PC-9 (cell line): ENCODE data around the gene COL5A2. TPM values are rescaled to one million over a fixed set of nuclear protein-coding genes. Genes with fewer than 3 reads are reported as not detected.
A peak's percentile ranks its signal among the peaks of the same experiment; 100 is the strongest.

Experiments used
- BruUV-seq: library from RNA; stranded (reverse); fragments of 400-500 nt; replicated peaks from 2 replicates; lab custom pipeline; 2021; lab: Mats Ljungman, UMichigan
- CTCF ChIA-PET: fragments of 300-600 bp; sonication (Branson Sonifier 250); formaldehyde crosslinking; loops from one replicate; lab custom pipeline; 2022; ENCODE audit warnings: antibody characterized with exemption; lab: Charles Lee
- POLR2A ChIA-PET: fragments of 300-600 bp; sonication (Branson Sonifier 250); formaldehyde crosslinking; loops from one replicate; lab custom pipeline; 2022; ENCODE audit warnings: antibody characterized with exemption; ENCODE audit not compliant: unreplicated experiment; lab: Charles Lee
- DNase-seq, 2 experiments: peaks; one replicate each; pipeline versions ENCODE4 v3.0.0 to v3.0.0-alpha.2; 2015 to 2022; ENCODE audit warnings: mixed read lengths in 1 of 2
- H2AFZ ChIP-seq: fragments of 200-600 bp; sonication (generic); 2 replicates; pipeline ENCODE4 v1.8.1; 2017; ENCODE audit warnings: antibody characterized with exemption
- H3F3A ChIP-seq: fragments of 200-600 bp; sonication (generic); 2 replicates; pipeline ENCODE4 v1.8.1; 2017; ENCODE audit warnings: antibody characterized with exemption, mild to moderate bottlenecking, low read depth; ENCODE audit not compliant: insufficient read depth
- H3K27ac ChIP-seq: fragments of 200-600 bp; sonication (generic); 2 replicates; pipeline ENCODE4 v1.6.1; 2016; ENCODE audit warnings: mixed run types
- H3K27me3 ChIP-seq: fragments of 200-600 bp; sonication (generic); 2 replicates; pipeline ENCODE4 v1.6.1; 2016; ENCODE audit warnings: low read depth, mixed run types; ENCODE audit not compliant: insufficient read depth
- H3K36me3 ChIP-seq: fragments of 200-600 bp; sonication (generic); 2 replicates; pipeline ENCODE4 v1.6.1; 2016; ENCODE audit warnings: low read depth, mixed run types
- H3K4me1 ChIP-seq: fragments of 200-600 bp; sonication (generic); replicated peaks from 2 replicates; pipeline ENCODE4 v1.6.1; 2016; ENCODE audit warnings: mixed run types; ENCODE audit not compliant: insufficient read depth
- H3K4me2 ChIP-seq: fragments of 200-600 bp; sonication (generic); 2 replicates; pipeline ENCODE4 v1.6.1; 2017; ENCODE audit warnings: mixed run types
- H3K4me3 ChIP-seq: fragments of 200-600 bp; sonication (generic); 2 replicates; pipeline ENCODE4 v1.6.1; 2016; ENCODE audit warnings: mixed run types
- H3K79me2 ChIP-seq: fragments of 200-600 bp; sonication (generic); 2 replicates; pipeline ENCODE4 v1.6.1; 2017; ENCODE audit warnings: low read depth, mixed run types
- H3K9me2 ChIP-seq: fragments of 200-600 bp; sonication (generic); 2 replicates; pipeline ENCODE4 v1.8.1; 2017; ENCODE audit warnings: mild to moderate bottlenecking; ENCODE audit not compliant: insufficient read depth
- H3K9me3 ChIP-seq: fragments of 200-600 bp; sonication (generic); 2 replicates; pipeline ENCODE4 v1.8.1; 2016; ENCODE audit warnings: low read depth; ENCODE audit not compliant: insufficient read depth
- H4K20me1 ChIP-seq: fragments of 200-600 bp; sonication (generic); 2 replicates; pipeline ENCODE4 v1.8.1; 2017; ENCODE audit not compliant: insufficient read depth
- EZH2 ChIP-seq: fragments of 200-600 bp; sonication (generic); IDR thresholded peaks from 2 replicates; pipeline ENCODE4 v1.8.0; 2017; ENCODE audit warnings: antibody characterized with exemption, low read depth
- intact Hi-C: fragments of 100-400 bp; cut with micrococcal nuclease; formaldehyde crosslinking; loops from one replicate; pipeline ENCODE4 v1.10.0; 2022; ENCODE audit not compliant: unreplicated experiment
- total RNA-seq: library from RNA; stranded (reverse); gene quantifications from 2 replicates; pipeline ENCODE4 v1.2.3, GENCODE V29; 2021
- TF ChIP-seq, protein P1 (sequence below): fragments of 200-600 bp; sonication (generic); conservative IDR thresholded peaks from 2 replicates; pipeline ENCODE4 v1.6.1; 2017; ENCODE audit warnings: mixed run types, antibody characterized with exemption, mild to moderate bottlenecking, moderate library complexity

The COL5A2 gene
- total RNA-seq, 1 experiment from 2014 or later, result 0.55 TPM

DNA sequence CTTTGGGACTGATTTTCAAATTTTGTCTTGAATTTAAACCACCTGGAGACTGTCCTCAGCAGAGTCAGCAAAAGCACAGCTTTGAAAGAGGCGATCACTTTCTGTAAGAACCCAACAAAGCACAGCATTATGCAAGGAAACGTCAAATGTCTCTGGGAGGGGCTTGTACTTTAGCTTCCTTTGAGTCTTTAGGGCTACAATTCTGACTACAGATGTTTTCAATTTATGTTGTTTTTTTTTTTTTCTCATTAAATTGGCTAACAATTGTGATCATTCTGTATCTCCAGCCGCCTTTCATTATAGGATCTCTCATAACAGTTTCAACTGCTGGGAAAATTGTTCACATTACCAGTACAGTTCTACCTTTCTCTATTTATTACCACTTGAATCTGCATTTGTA is 157.1 kb downstream of the COL5A2 start:
- H2AFZ ChIP-seq, result 0 out of 2 replicates have a peak overlapping the region, but pooled peaks have one; percentile 62
- H3K79me2 ChIP-seq, result no peaks in the 10 kb centered on the region
- H3K4me2 ChIP-seq, result no peak overlapping the region
- intact Hi-C loops, result no loop called here
- TF ChIP-seq EZH2, result no peak
- TF ChIP-seq, protein P1, sequence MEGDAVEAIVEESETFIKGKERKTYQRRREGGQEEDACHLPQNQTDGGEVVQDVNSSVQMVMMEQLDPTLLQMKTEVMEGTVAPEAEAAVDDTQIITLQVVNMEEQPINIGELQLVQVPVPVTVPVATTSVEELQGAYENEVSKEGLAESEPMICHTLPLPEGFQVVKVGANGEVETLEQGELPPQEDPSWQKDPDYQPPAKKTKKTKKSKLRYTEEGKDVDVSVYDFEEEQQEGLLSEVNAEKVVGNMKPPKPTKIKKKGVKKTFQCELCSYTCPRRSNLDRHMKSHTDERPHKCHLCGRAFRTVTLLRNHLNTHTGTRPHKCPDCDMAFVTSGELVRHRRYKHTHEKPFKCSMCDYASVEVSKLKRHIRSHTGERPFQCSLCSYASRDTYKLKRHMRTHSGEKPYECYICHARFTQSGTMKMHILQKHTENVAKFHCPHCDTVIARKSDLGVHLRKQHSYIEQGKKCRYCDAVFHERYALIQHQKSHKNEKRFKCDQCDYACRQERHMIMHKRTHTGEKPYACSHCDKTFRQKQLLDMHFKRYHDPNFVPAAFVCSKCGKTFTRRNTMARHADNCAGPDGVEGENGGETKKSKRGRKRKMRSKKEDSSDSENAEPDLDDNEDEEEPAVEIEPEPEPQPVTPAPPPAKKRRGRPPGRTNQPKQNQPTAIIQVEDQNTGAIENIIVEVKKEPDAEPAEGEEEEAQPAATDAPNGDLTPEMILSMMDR, result no peak
- DNase-seq, result no peak
- no peaks in the 10 kb centered on the region for H3K9me2 ChIP-seq
- no TSS peak for BruUV-seq
- H3K4me1 ChIP-seq, result no peaks in the 10 kb centered on the region; the same call in 1 of the 2 replicates
- no peaks in the 10 kb centered on the region for H3K9me3 ChIP-seq
- no peaks in the 10 kb centered on the region for H3K36me3 ChIP-seq
- H3F3A ChIP-seq, result no peaks in the 10 kb centered on the region
- POLR2A ChIA-PET, result no interaction called here
- no peaks in the 10 kb centered on the region for H3K27me3 ChIP-seq
- H4K20me1 ChIP-seq, result no peaks in the 10 kb centered on the region
- CTCF ChIA-PET, result no interaction called here
- H3K27ac ChIP-seq, result no peak overlapping the region
- H3K4me3 ChIP-seq, result no peak overlapping the region

- Histone ChIP-seq H3K27ac (no peak overlapping the region), H3K4me3 (no peak overlapping the region), H3K36me3 (no peaks in the 10 kb centered on the region), H3K27me3 (no peaks in the 10 kb centered on the region), H3K4me1 (no peaks in the 10 kb centered on the region; the same call in 1 of the 2 replicates), H3K9me3 (no peaks in the 10 kb centered on the region), H4K20me1 (no peaks in the 10 kb centered on the region), H3K4me2 (no peak overlapping the region), H3F3A (no peaks in the 10 kb centered on the region), H2AFZ (peak overlapping the region; percentile 62; the same call in 1 of the 2 replicates), H3K79me2 (no peaks in the 10 kb centered on the region), H3K9me2 (no peaks in the 10 kb centered on the region)
- no peak for DNase-seq
- ChIA-PET POLR2A (no interaction called here), CTCF (no interaction called here)
- no TSS peak for BruUV-seq
- no peak for TF ChIP-seq EZH2
- TF ChIP-seq, protein P1, result no peak
- intact Hi-C loops, result no loop called here
Observed at GRCh38 chr2:189022053-189022481, 157.5 kb downstream of the COL5A2 start.

DNA sequence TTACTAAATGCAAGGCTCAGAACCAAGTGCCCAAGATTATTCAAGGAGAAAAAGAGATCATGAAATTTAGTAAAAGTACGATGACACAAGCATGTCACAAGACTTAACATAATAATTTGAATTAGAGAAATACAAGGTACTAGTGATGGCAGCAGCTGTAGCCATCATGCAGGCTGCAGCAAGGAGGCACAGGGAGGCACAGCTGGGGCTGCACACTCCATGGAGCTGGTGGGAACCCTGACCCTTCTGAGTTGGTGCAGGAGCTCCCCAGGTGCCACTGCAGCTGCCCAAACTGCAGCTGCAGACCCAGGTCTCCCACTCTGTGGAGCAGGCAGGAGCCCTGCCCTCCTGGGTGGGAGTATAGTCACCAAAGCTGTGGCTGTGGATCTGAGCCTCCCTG is 159.4 kb downstream of the COL5A2 start:
- no peaks in the 10 kb centered on the region for H3K79me2 ChIP-seq
- H3K9me2 ChIP-seq, result no peaks in the 10 kb centered on the region
- H3K36me3 ChIP-seq, result no peaks in the 10 kb centered on the region
- ChIA-PET CTCF (no interaction called here), POLR2A (no interaction called here)
- H3K27ac ChIP-seq, result no peak overlapping the region
- TF ChIP-seq, protein P1, result no peak
- TF ChIP-seq EZH2, result no peak
- H2AFZ ChIP-seq, result no peak overlapping the region
- no TSS peak for BruUV-seq
- no peaks in the 10 kb centered on the region for H4K20me1 ChIP-seq
- intact Hi-C loops, result no loop called here
- no peak for DNase-seq
- H3K9me3 ChIP-seq, result no peaks in the 10 kb centered on the region
- H3K4me1 ChIP-seq, result no peaks in the 10 kb centered on the region; the same call in 1 of the 2 replicates
- H3K4me3 ChIP-seq, result no peak overlapping the region
- H3F3A ChIP-seq, result no peaks in the 10 kb centered on the region
- H3K27me3 ChIP-seq, result no peaks in the 10 kb centered on the region
- H3K4me2 ChIP-seq, result no peak overlapping the region
